WTC11 (cell line): Measurements from ENCODE around the gene SLC23A1. TPM values are rescaled to one million over a fixed set of nuclear protein-coding genes. Genes with fewer than 3 reads are reported as not detected.

Experiments used
- ATAC-seq: fragments of 200-7000 bp; cut with Tn5 transposase; 2 replicates; pipeline ENCODE4 v1.10.0; 2021; ENCODE audit warnings: mild to moderate bottlenecking, moderate library complexity
- CTCF ChIA-PET: fragments of 300-600 bp; sonication (Branson Sonifier 250); formaldehyde crosslinking; loops from one replicate; lab custom pipeline; 2021; ENCODE audit warnings: antibody characterized with exemption; lab: Charles Lee
- POLR2A ChIA-PET: fragments of 350-600 bp; sonication (Branson Sonifier 250); formaldehyde crosslinking; loops from one replicate; lab custom pipeline; 2021; ENCODE audit warnings: antibody characterized with exemption; lab: Charles Lee
- DNase-seq: peaks from one replicate; pipeline ENCODE4 v3.0.0; 2021; ENCODE audit warnings: low spot score
- H3K27ac Mint-ChIP-seq: 2 replicates; pipeline ENCODE4 v1.8.0; 2021; ENCODE audit warnings: mixed read lengths
- H3K27me3 Mint-ChIP-seq: 2 replicates; pipeline ENCODE4 v1.8.0; 2021; ENCODE audit warnings: low read depth, mild to moderate bottlenecking, moderate library complexity, mixed read lengths
- H3K36me3 Mint-ChIP-seq: 2 replicates; pipeline ENCODE4 v1.8.0; 2021; ENCODE audit warnings: mixed read lengths
- H3K4me1 Mint-ChIP-seq: 2 replicates; pipeline ENCODE4 v1.8.0; 2022; ENCODE audit warnings: mixed read lengths
- H3K4me3 Mint-ChIP-seq: 2 replicates; pipeline ENCODE4 v1.8.0; 2021; ENCODE audit warnings: mild to moderate bottlenecking, moderate library complexity, mixed read lengths
- H3K9me3 Mint-ChIP-seq: 2 replicates; pipeline ENCODE4 v1.8.0; 2021; ENCODE audit warnings: mixed read lengths
- HMGXB4 ChIP-seq: sonication (generic); formaldehyde crosslinking; IDR thresholded peaks from 2 replicates; pipeline ENCODE4 v1.8.1; 2023; ENCODE audit warnings: mild to moderate bottlenecking, moderate library complexity, missing genetic modification reagents
- NFYB ChIP-seq: sonication (generic); formaldehyde crosslinking; conservative IDR thresholded peaks from 2 replicates; pipeline ENCODE4 v1.8.0; 2022; ENCODE audit warnings: low read depth, missing genetic modification reagents
- NR1H2 ChIP-seq: sonication (generic); formaldehyde crosslinking; IDR thresholded peaks from 2 replicates; pipeline ENCODE4 v1.9.0; 2021; ENCODE audit warnings: mild to moderate bottlenecking, moderate library complexity, missing genetic modification reagents
- NR2C2 ChIP-seq: sonication (generic); formaldehyde crosslinking; IDR thresholded peaks from 2 replicates; pipeline ENCODE4 v1.8.0; 2022; ENCODE audit warnings: mild to moderate bottlenecking, missing genetic modification reagents
- SMAD3 ChIP-seq: sonication (generic); formaldehyde crosslinking; IDR thresholded peaks from 2 replicates; pipeline ENCODE4 v1.8.0; 2022; ENCODE audit warnings: missing genetic modification reagents, mild to moderate bottlenecking, borderline replicate concordance
- ZBTB21 ChIP-seq: sonication (generic); formaldehyde crosslinking; IDR thresholded peaks from 2 replicates; pipeline ENCODE4 v1.8.1; 2023; ENCODE audit warnings: mild to moderate bottlenecking, missing genetic modification reagents, borderline replicate concordance
- ZNF263 ChIP-seq: sonication (generic); formaldehyde crosslinking; IDR thresholded peaks from 2 replicates; pipeline ENCODE4 v1.8.1; 2022; ENCODE audit warnings: low read depth, mild to moderate bottlenecking, moderate library complexity, missing genetic modification reagents
- ZNF317 ChIP-seq: sonication (generic); formaldehyde crosslinking; IDR thresholded peaks from 2 replicates; pipeline ENCODE4 v1.8.1; 2023; ENCODE audit warnings: low read depth, mild to moderate bottlenecking, moderate library complexity, missing genetic modification reagents, borderline replicate concordance
- ZNF532 ChIP-seq: fragments of 250-450 bp; sonication (Bioruptor Pico); IDR thresholded peaks from 2 replicates; pipeline ENCODE4 v1.9.0; 2021; ENCODE audit warnings: mild to moderate bottlenecking, borderline replicate concordance
- total RNA-seq: library from RNA; stranded (reverse); gene quantifications from 3 replicates; pipeline ENCODE4 v1.2.3, GENCODE V29; 2021
- TF ChIP-seq, protein P1 (sequence below): sonication (generic); formaldehyde crosslinking; IDR thresholded peaks from 2 replicates; pipeline ENCODE4 v1.8.1; 2022; ENCODE audit warnings: low read depth, missing genetic modification reagents, borderline replicate concordance
- TF ChIP-seq, protein P2 (sequence below): sonication (generic); formaldehyde crosslinking; IDR thresholded peaks from 2 replicates; pipeline ENCODE4 v1.8.1; 2022; ENCODE audit warnings: missing genetic modification reagents, borderline replicate concordance
- TF ChIP-seq, protein P3 (sequence below): sonication (generic); formaldehyde crosslinking; IDR thresholded peaks from 2 replicates; pipeline ENCODE4 v1.8.1; 2023; ENCODE audit warnings: mild to moderate bottlenecking, missing genetic modification reagents, moderate library complexity

Gene SLC23A1
- total RNA-seq, 1 experiment from 2014 or later: not detected

GRCh38 chr5:139408191-139408590, 25.1 kb upstream of the SLC23A1 start:
- no peak for DNase-seq
- CTCF ChIA-PET: interaction anchor here (1.1 kb wide), 1 partner anchor 14 kb away, joined by 3 read pairs; no protein-coding TSS in a partner anchor

DNA sequence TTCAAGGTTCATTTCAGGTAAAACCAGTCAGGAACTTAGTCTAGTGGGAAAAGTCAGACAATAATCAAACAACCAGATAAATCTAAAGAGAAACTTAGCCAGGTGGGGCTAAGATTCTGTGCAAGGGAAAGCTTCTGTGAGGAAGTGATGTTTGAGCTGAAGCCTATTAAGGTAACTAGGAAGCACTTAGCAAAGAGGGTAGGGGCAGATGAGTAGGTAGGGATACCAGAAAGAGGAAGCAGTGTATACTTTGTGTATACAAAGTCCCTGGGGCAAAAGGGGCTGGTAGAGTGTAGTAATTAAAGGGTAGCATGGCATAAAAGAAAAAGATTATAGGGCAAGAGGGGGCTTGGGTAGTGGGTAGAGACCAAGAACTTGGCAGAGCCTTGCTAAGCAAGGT, 24.4 kb upstream of the SLC23A1 start:
- Mint-ChIP-seq H3K4me3 (no peak overlapping the region), H3K27ac (no peak overlapping the region), H3K27me3 (no peaks in the 10 kb centered on the region), H3K9me3 (no peaks in the 10 kb centered on the region), H3K4me1 (peaks cover 16% of the 10 kb centered on the region), H3K36me3 (no peaks in the 10 kb centered on the region)
- ATAC-seq (no peak), DNase-seq (no peak)
- ChIA-PET CTCF (interaction anchor here (1.1 to 1.2 kb wide), 2 partner anchors 15 kb away, joined by 3 read pairs; no protein-coding TSS in a partner anchor), POLR2A (no interaction called here)
- TF ChIP-seq SMAD3 (CRISPR knock-in tag) (no peak), ZNF532 (CRISPR knock-in tag) (no peak), ZBTB21 (CRISPR knock-in tag) (no peak), ZNF317 (CRISPR knock-in tag) (no peak), HMGXB4 (no peak), NFYB (CRISPR knock-in tag) (no peak)
- TF ChIP-seq, protein P1, sequence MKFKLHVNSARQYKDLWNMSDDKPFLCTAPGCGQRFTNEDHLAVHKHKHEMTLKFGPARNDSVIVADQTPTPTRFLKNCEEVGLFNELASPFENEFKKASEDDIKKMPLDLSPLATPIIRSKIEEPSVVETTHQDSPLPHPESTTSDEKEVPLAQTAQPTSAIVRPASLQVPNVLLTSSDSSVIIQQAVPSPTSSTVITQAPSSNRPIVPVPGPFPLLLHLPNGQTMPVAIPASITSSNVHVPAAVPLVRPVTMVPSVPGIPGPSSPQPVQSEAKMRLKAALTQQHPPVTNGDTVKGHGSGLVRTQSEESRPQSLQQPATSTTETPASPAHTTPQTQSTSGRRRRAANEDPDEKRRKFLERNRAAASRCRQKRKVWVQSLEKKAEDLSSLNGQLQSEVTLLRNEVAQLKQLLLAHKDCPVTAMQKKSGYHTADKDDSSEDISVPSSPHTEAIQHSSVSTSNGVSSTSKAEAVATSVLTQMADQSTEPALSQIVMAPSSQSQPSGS (CRISPR knock-in tag): no peak

More at GRCh38 chr5:139408191-139408590, 25.1 kb upstream of the SLC23A1 start:
- no peak for ATAC-seq
- no peaks in the 10 kb centered on the region for H3K36me3 Mint-ChIP-seq
- TF ChIP-seq NR2C2: no peak
- TF ChIP-seq, protein P2, sequence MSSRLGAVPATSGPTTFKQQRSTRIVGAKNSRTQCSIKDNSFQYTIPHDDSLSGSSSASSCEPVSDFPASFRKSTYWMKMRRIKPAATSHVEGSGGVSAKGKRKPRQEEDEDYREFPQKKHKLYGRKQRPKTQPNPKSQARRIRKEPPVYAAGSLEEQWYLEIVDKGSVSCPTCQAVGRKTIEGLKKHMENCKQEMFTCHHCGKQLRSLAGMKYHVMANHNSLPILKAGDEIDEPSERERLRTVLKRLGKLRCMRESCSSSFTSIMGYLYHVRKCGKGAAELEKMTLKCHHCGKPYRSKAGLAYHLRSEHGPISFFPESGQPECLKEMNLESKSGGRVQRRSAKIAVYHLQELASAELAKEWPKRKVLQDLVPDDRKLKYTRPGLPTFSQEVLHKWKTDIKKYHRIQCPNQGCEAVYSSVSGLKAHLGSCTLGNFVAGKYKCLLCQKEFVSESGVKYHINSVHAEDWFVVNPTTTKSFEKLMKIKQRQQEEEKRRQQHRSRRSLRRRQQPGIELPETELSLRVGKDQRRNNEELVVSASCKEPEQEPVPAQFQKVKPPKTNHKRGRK: no peak
- TF ChIP-seq ZNF263 (CRISPR knock-in tag): no peak
- TF ChIP-seq, protein P3, sequence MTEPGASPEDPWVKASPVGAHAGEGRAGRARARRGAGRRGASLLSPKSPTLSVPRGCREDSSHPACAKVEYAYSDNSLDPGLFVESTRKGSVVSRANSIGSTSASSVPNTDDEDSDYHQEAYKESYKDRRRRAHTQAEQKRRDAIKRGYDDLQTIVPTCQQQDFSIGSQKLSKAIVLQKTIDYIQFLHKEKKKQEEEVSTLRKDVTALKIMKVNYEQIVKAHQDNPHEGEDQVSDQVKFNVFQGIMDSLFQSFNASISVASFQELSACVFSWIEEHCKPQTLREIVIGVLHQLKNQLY (CRISPR knock-in tag): no peak
- TF ChIP-seq NR1H2 (CRISPR knock-in tag): no peak
- TF ChIP-seq ZNF317 (CRISPR knock-in tag): no peak
- H3K4me1 Mint-ChIP-seq: peaks cover 10% of the 10 kb centered on the region
- no peak overlapping the region for H3K27ac Mint-ChIP-seq
- no peaks in the 10 kb centered on the region for H3K27me3 Mint-ChIP-seq
- POLR2A ChIA-PET: no interaction called here
- no peak overlapping the region for H3K4me3 Mint-ChIP-seq
- H3K9me3 Mint-ChIP-seq: no peaks in the 10 kb centered on the region
